Glutamatergic neuron (in vitro differentiated cells): ENCODE measurements around the gene AEN. TPM values are rescaled to one million over a fixed set of nuclear protein-coding genes. Genes with fewer than 3 reads are reported as not detected.

ENCODE experiments used
- DNase-seq: peaks from one replicate; pipeline ENCODE4 v3.0.0; 2022
- H3K27ac Mint-ChIP-seq: one replicate; pipeline ENCODE4 v1.8.0; 2020; ENCODE audit warnings: mild to moderate bottlenecking, mixed read lengths, inconsistent platforms; ENCODE audit not compliant: unreplicated experiment
- H3K27me3 Mint-ChIP-seq: one replicate; pipeline ENCODE4 v1.8.0; 2020; ENCODE audit warnings: mild to moderate bottlenecking, moderate library complexity, mixed read lengths, inconsistent platforms; ENCODE audit not compliant: unreplicated experiment
- H3K36me3 Mint-ChIP-seq: one replicate; pipeline ENCODE4 v1.8.0; 2020; ENCODE audit warnings: mild to moderate bottlenecking, mixed read lengths, inconsistent platforms; ENCODE audit not compliant: unreplicated experiment
- H3K4me1 Mint-ChIP-seq: one replicate; pipeline ENCODE4 v1.8.0; 2020; ENCODE audit warnings: mild to moderate bottlenecking, low read depth, mixed read lengths, inconsistent platforms; ENCODE audit not compliant: unreplicated experiment
- H3K4me3 Mint-ChIP-seq: one replicate; pipeline ENCODE4 v1.8.0; 2020; ENCODE audit warnings: mild to moderate bottlenecking, mixed read lengths, inconsistent platforms; ENCODE audit not compliant: unreplicated experiment
- H3K9me3 Mint-ChIP-seq: one replicate; pipeline ENCODE4 v1.8.0; 2020; ENCODE audit warnings: mild to moderate bottlenecking, moderate library complexity, mixed read lengths, inconsistent platforms; ENCODE audit not compliant: unreplicated experiment
- CTCF ChIP-seq: fragments of 200-600 bp; sonication (generic); IDR thresholded peaks from one replicate; pipeline ENCODE4 v1.5.0; 2021; ENCODE audit not compliant: partially characterized antibody, unreplicated experiment
- long read RNA-seq: library from polyadenylated mRNA; unstranded; transcript quantifications from one replicate; pipeline ENCODE4 v2.0.0, GENCODE V29; 2020; ENCODE audit not compliant: unreplicated experiment
- total RNA-seq: library from RNA; stranded (reverse); fragmentation: NEBNext Ultra II Directional; extraction: Animal tissue kit (Norgen Biotek cat#: 25700); gene quantifications from one replicate; pipeline ENCODE4 v1.2.1, GENCODE V29; 2021; ENCODE audit not compliant: unreplicated experiment

AEN gene
- total RNA-seq, result 15.4 TPM
- long read RNA-seq, partial matches to known transcripts, result 1 of 9 reads
- long read RNA-seq, other reads (novel, unspliced or antisense), result 4 of 9 reads

- TF ChIP-seq CTCF, result no peak
- H3K27me3 Mint-ChIP-seq, result peaks cover 1% of the 10 kb centered on the region
- no peaks in the 10 kb centered on the region for H3K36me3 Mint-ChIP-seq
- peak within 1 kb of the TSS; percentile 90 for H3K4me3 Mint-ChIP-seq
- H3K9me3 Mint-ChIP-seq, result no peaks in the 10 kb centered on the region
- peaks cover 11% of the 10 kb centered on the region for H3K4me1 Mint-ChIP-seq
- peak; percentile 97 for DNase-seq
- H3K27ac Mint-ChIP-seq, result peak within 1 kb of the TSS; percentile 79
These were observed at the start of gene AEN for GRCh38 chr15:88620995-88621772. AEN (plus strand) TSS chr15:88621340; CDS start chr15:88626210, 4,870 bp downstream.

GRCh38 chr15:88571852-88572259 lies 49.3 kb upstream of the AEN start:
- H3K9me3 Mint-ChIP-seq, result no peaks in the 10 kb centered on the region
- H3K36me3 Mint-ChIP-seq, result peaks cover 3% of the 10 kb centered on the region
- no peak for TF ChIP-seq CTCF
- H3K4me1 Mint-ChIP-seq, result peaks cover 19% of the 10 kb centered on the region
- no peak overlapping the region for H3K4me3 Mint-ChIP-seq
- H3K27me3 Mint-ChIP-seq, result no peaks in the 10 kb centered on the region
- no peak overlapping the region for H3K27ac Mint-ChIP-seq
- DNase-seq, result no peak

- Mint-ChIP-seq H3K4me1 (peaks cover 19% of the 10 kb centered on the region), H3K36me3 (no peaks in the 10 kb centered on the region), H3K4me3 (no peak overlapping the region), H3K27ac (no peak overlapping the region), H3K9me3 (no peaks in the 10 kb centered on the region), H3K27me3 (no peaks in the 10 kb centered on the region)
- DNase-seq, result no peak
- TF ChIP-seq CTCF, result no peak
These were observed 47.1 kb upstream of the AEN start for GRCh38 chr15:88574077-88574476.

- no peaks in the 10 kb centered on the region for H3K27me3 Mint-ChIP-seq
- H3K36me3 Mint-ChIP-seq, result no peaks in the 10 kb centered on the region
- peaks cover 19% of the 10 kb centered on the region for H3K4me1 Mint-ChIP-seq
- H3K27ac Mint-ChIP-seq, result no peak overlapping the region
- no peaks in the 10 kb centered on the region for H3K9me3 Mint-ChIP-seq
- no peak for DNase-seq
- TF ChIP-seq CTCF, result no peak
- H3K4me3 Mint-ChIP-seq, result no peak overlapping the region
These were observed 46.5 kb upstream of the AEN start for GRCh38 chr15:88574655-88575054.

- no peak for DNase-seq
- Mint-ChIP-seq H3K27me3 (no peaks in the 10 kb centered on the region), H3K27ac (no peak overlapping the region), H3K4me1 (peaks cover 6% of the 10 kb centered on the region), H3K4me3 (no peak overlapping the region), H3K36me3 (no peaks in the 10 kb centered on the region), H3K9me3 (no peaks in the 10 kb centered on the region)
- no peak for TF ChIP-seq CTCF
These were observed 41.8 kb upstream of the AEN start for GRCh38 chr15:88579322-88579721.
